Stimulated activated CD4-positive, alpha-beta T cell treated with anti-CD3 and anti-CD28 coated beads, TNF-alpha, amount 100 ng/mL, for 24 hours (primary cell): ENCODE measurements around the gene VCPKMT.
"Not testable (repeated sequence)": the region's sequence is repeated elsewhere in the genome, so short reads cannot be mapped to it uniquely, and the experiment has no call there.

ENCODE experiments used
- DNase-seq, 3 experiments: peaks; one replicate each; pipeline ENCODE4 v3.0.0-alpha.2; 2020; ENCODE audit warnings: low read depth in 3 of 3

VCPKMT gene

DNA sequence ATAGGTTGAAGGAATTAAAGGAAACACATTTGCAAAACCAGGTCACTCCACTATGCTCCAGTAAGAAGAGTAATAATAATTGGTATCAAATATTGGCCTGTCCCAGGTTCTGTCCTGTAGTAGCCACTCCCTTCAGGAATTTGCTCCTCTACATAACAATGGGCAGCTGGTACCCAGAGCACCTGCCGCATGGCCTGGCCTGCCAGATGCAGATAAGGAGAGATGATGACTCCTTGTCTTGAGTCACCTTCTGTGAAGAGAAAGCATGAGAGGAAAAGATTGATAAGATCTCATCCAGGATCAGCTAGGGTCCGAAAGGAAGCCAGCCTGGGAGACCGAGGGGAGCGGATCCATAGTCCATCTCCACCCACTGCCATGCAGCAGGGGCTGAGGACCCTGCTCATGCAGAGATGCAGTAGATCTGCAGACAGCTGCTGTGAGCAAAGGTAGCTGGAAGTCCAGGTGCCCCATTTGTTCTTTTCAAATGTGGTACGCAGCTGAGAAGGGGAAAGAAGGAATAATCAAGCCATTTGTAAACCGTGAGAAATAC is 24.3 kb downstream of the VCPKMT start:
- no peak for DNase-seq

DNA sequence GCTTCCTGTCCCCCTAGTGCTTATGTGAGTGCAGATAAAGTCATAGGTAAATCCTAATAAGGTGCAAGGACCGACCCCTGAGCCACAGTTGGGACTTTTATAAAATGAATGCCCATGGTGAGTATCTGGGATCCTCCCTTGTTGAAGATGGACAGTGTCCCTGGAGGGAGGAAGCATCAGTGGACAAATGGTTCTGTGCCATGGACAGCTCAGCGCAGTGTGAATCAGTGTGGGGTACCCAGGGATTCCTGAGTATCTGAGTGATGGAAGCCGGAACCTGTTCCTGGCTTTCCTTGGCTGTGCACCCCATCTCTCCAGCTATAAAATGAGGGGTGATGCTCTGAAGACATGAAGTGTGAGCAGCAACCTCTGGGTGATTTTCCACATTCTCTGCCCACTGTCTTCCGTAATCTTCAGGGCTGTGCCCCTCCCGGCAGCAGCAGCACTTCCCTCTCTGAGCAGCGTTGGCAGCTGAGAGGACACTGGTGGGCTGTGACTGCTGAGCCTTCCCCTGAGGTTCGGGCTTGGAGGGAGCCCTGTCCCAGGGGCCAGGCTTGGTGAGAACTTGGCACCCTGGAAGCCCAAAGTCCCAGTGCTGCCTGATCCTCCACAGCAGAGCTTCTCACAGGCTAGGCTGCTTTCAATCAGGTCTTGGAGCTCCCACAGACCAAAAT is 25.0 kb downstream of the VCPKMT start:
- no peak for DNase-seq

DNA sequence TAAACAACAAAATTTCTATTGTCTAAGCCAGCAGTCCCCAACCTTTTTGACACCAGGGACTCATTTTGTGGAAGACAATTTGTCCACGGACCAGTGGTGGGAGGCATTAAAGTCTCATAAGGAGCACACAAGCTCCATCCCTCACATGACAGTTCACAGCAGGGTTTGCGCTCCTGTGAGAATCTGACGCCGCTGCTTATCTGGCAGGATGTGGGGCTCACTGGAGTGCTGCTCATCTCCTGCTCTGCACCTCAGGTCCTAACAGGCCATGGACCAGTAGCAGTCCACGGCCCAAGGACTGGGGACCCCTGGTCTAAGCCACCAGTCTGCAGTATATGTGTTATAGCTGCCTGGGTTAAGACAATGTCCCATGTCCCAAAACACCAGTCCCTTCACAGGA is 27.2 kb downstream of the VCPKMT start:
- DNase-seq = no peak

DNA sequence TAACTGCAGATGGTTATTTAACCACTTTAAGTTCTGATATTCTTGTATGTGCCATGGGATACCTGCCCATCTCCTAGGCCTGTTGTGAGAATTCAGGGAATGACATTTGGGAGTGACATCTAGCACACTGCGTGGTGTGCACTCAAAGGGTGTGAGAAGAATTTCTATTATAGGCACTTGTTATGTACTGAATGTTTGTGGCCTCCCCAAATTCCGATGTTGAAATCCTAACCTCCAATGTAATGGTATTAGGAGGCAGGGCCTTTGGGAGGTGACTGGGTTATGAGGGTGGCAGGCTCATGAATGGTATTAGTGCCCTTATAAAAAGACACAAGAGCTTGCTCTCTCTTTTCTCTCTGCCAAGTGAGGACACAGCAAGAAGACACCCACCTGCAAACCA is 27.6 kb downstream of the VCPKMT start:
- DNase-seq = no peak

DNA sequence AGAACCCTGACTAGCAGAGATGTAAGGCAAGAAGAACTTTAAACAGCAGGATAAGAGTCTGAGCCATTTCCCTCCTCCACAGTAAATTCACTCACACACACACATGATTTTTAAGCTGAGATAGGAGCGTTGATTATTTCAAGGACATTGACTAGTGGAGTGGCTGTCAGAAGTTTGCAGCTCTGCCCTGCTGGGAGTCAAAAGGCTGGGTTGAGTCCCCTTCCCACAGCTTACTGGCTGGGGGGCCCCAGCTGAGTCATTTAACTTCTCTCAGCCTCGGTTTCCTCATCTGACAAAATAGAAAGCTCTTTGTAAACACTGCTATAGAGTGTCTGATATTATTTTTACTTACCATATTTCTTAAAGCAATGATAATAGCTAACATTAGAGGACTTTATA is 28.3 kb downstream of the VCPKMT start:
- DNase-seq = no peak

DNA sequence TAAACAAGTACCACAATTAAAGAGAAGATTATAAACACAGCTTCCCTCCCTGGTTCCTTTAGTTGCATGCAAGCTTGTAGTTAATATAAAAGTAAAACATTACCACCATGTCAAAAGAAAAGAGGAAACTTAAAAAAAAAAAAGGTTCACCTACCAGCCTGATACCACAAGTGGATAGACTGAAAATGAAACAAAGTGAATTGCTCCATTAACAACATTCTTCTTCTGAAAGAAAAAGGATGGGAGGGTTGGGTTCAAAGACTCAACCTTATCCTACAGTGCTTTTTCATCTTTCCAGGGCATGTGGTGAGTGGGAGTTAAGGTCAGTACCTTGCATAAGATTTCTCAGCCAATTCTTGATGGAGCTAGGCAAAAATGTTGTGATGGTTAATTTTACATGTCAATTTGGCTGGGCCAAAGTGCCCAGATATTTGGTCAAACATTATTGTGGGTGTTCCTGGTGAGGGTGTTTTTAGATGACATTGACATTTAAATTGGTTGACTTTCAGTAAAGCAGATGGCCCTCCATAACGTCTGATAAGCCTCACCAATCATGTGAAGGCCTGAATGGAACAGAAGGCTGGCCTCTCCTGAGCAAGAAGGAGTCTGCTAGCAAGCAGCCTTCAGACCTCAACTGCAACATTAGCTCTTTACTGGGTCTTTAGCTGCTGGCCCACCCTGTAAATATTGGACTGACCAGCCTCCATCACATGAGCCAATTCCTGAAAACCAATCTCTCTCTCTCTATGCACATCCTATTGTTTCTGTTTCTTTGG is 28.8 kb downstream of the VCPKMT start:
- DNase-seq = no peak

DNA sequence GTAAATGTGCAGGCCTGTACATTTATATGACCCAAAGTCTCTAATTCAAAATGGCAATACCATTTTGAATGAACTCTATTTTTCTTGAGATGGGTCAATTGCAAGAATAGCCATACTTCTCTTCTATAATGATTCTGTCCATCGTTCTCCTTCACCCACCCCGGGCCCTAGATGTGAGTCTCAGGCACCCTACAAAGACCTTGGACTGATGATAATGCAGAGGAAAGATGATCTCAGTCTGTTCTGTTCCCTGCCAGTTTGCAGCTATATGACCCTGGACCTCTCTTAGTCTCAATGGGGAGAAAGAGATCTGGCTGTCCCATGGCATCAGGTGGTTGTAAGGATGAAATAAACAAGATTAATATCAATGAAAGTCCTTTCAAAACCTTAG is 30.1 kb downstream of the VCPKMT start:
- no peak for DNase-seq

DNA sequence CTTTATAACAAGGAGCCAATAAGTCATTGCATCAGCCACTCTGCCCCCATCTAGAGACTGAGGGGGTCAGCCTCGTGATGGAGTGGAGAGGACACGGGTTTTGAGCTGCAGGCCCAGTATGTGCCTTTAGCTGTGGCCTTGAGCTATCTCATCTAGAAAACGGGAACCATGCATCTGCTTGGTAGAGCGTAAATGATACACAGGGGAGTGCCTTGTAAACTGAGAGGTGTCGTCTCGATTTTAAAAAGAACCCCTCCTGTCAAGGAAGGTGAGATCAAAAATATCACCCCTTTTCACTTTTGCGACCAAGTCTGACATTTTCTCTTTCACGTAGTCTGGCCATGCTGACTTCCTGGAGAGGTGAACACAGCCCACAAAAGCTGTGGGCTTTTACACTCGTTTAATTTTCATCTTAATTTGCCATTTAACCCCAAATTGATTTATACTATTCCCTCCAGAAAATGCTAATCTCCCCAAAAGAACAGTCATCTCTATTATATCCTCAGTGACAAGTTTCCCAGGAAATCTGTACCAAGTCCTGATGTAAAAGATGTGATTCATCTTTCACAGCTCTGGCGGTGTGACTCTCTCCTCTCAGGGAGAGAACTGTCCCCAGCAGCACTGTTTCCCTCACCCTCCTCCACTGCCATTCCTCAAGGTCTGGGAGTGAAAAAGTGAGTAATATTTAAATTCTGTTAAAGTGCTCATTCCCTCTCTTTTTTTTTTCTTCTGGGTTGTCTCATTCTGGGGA is 30.6 kb downstream of the VCPKMT start:
- peak in 2 of 3 experiments; percentile 41 to 52 for DNase-seq

DNA sequence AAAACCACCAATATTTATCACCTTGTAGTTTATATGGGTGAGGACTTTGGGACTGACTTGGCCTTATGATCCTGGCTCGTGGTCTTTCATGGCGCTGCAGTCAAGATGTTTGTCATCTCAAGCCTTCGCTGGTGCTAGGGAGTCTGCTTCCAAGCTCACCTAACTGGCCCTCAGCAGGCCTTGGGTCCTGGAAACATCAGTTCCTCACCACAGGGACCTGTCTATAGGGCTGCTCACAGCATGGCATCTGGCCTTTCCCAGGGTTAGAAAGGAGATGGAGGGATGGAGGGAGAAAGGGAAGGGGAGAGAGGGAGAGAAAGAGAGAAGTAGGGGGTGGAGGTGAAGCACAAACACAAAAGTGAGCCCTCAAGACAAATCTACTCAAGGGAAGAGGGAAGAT is 31.7 kb downstream of the VCPKMT start:
- no peak for DNase-seq

DNA sequence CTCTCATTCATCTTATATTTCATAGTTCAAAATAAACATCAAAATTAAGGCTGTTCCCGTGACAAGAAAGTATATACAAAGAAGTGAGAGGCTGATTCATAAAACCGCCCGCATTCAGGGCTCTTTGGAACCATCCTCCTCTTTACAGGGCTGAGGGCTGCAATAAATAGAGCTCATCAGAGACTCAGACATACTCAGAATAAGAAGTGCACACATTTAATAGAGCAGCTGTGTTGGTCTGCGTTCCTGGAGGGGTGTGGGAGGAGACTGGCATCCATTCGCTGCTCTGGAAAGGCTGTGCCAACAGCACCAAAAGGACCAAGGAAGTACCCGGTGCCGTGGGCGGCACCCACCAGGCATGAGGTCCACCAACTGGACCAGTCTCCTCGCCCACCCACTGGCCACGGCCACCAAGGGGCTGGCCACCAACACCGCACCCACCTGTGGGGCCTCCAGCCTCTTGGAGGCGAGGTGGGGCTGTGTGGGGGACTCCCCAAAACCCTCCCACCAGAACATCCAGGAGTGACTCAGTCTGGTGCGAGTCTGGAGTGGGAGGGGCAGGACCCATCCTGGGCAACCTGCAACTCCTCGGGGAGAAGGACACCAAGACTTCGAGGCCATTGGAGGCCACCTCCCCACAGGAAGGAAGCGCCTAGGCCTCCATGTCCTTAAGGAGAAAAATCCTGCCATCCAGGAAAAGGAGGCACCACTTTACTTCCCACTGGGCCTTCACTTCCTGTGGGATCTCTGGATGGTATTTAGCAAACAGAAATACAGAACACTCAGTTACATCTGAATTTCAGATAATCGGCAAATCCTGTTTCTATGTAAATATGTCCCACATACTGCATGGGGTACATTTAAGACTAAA is 32.7 kb downstream of the VCPKMT start:
- DNase-seq = peak; percentile 35 to 64 (median 62)

DNA sequence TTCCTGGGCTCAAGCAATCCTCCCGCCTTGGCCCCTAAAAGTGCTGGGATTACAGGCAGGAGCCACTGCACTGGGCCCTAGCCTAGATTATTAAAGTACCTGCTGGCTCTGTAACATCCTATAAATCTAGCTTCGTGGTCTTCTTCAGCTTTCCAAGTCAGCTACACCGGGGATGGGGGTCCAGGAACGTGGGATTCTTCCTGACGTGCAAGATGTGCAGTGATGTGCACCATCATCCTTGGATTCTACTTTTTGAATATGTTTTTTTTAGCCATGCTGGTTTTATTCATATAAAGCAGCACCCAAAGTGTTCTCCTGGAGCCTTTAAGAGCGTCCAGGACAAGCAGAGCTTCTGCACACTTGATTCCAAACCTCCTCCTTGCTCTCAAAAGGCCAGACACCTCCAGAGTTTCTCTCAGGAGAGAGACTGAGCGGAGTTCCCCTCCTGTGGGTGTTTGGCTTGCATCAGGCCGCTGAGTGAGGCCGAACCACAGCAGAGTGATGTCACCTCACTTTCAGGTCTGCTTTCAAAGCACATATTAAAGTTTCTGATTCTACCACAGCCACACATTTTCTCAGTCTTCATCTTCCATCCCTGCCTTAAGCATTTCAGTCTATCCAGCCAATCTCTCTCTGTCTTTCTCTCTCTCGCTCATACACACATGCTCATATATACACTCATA is 33.4 kb downstream of the VCPKMT start:
- peak; percentile 72 to 85 (median 84) for DNase-seq

DNA sequence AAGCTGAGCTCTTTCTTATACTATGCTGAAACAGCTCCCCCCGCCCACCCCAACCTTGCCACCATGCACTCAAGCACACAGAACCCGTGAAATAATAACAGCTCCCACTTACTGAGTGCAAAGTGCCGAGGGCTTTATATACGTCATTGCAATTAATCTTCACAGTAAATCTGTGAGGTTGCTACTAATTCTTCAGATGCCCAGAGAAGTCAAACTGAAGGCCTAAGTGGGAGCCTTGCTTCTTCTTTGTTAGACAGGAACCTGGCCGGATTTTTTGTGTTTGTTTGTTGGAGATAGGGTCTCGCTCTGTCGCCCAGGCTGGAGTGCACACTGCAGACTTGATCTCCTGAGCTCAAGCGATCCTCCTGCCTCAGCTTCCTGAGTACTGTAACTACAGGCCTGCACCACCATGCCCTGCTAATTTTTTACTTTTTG is 34.0 kb downstream of the VCPKMT start:
- peak in 1 of 3 experiments; percentile 37 for DNase-seq

DNA sequence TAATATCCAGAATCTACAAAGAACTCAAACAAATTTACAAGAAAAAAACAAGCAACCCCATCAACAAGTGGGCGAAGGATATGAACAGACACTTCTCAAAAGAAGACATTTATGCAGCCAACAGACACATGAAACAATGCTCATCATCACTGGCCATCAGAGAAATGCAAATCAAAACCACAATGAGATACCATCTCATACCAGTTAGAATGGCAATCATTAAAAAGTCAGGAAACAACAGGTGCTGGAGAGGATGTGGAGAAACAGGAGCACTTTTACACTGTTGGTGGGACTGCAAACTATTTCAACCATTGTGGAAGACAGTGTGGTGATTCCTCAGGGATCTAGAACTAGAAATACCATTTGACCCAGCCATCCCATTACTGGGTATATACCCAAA is 37.3 kb downstream of the VCPKMT start:
- DNase-seq = not testable (repeated sequence)

DNA sequence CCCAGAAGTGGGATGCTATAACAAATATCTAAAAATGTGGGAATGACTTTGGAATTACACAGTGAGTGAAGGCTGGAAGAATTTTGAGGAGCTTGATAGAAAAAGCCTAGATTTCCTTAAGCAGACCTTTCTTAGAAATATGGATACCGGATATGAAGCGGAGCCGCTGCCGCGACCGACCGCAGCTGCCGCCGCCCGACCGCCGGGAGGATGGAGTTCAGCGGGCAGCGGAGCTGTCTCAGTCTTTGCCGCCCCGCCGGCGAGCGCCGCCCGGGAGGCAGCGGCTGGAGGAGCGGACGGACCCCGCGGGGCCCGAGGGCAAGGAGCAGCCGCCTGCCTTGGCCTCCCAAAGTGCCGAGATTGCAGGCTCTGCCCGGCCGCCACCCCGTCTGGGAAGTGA is 42.7 kb downstream of the VCPKMT start:
- DNase-seq = not testable (repeated sequence)

DNA sequence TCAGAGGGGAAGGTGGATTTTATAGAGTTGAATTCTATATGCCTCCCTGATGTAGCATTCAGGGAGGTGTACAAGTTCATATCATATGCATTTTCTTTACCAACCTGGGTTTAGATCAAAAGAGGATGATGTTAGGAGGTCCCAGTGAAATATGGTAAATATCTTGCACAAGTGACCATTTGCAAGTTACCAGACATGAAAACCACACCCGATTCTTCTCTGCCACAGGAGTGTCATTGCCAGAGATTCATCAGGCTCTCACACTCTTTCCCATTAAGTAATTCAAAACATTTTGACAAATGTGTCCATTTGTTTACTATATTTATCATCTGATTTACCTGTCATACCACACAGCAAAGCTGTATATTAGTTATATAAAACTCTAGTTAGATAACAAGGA is 44.0 kb downstream of the VCPKMT start:
- DNase-seq = no peak

DNA sequence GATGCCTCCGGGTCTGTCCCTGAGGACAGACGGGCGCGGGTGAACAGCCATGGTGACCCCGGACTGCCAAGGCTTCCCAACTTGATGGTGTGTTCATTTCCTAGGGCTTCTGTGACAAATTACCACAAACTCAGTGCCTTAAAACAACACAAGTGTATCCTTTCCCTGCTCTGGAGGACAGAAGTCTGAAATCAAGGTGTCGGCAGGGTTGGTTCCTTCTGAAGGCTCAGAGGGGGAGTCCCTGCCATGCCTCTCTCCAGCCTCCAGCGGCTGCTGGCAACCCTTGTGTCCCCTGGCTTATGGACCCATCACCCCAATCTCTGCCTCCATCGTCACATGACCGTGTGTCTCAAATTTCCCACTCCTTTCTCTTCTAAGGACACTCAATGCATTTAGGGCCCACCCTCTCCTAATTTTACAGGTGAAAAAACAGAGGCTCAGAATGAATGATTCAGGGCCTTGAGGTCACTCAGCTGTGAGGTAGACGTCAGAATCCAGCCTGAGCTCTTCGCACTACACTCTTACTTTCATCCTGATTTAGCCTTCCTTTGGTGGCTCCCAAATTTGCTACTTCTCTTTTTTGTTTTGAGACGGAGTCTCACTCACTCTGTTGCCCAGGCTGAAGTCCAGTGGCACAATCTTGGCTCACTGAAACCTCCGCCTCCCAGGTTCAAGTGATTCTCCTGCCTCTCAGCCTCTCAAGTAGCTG is 45.4 kb downstream of the VCPKMT start:
- no peak for DNase-seq

DNA sequence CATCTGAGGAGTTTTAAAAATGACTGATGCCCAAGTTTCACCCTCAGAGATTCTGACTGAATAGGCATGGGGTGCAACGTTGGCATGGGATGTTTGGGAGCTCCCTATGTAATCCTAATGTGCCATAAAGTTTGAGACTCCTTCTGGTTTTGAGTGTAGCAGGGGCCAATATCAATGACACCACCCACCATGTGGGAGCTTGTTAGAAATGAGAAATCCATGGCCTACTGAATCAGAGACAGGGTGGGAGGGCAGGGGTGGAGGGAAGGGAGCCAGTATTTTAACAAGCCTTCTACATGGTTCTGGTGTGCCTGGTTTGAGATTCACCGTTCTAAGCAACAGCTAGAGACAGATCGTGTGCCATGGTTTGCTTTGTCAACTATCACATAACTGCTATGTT is 46.1 kb downstream of the VCPKMT start:
- no peak for DNase-seq

DNA sequence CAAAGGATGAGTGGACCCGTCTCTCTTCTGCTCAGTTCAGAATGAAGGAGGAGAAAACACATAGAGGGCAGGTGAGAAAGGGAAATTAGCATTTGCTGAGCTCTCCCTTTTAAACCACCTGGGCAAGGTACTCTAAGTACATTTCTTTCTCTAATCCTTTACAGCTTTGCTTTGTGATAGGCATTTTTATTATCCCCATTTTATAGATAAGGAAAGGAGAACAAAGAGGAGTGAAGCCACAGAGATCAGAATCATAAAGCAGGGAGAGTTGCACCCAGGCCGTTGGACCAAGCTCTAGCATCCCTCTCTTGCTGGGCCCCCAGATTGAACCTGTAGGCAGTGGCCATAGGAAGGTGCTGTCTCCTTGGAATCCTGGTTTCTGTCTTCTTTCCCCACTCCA is 47.0 kb downstream of the VCPKMT start:
- no peak for DNase-seq

DNA sequence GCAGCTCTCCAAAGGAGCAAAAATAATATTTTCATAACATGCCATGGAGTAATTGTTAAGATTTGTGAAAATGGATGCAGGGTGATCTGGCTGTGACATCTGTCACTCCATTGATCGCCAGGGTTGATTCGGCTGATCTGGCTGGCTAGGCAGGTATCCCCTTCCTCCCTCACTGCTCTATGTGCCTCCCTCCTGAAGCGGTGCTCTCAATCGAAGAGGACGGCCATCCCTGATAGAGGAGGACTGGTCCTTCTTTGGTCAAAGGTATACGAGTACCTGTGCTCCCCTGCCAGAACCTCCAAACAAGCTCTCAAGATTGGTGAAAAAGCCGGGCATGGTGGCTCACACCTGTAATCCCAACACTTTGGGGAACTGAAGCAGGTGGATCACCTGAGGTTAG is 47.9 kb downstream of the VCPKMT start:
- DNase-seq = no peak
